HFFc6 (cell line): ENCODE data around the gene KATNBL1. TPM values are rescaled to one million over a fixed set of nuclear protein-coding genes. Genes with fewer than 3 reads are reported as not detected.

Source experiments
- DNase-seq: peaks from one replicate; pipeline ENCODE4 v3.0.0-alpha.2; 2018
- H3K27ac Mint-ChIP-seq: 2 replicates; pipeline ENCODE4 v1.8.0; 2020; ENCODE audit warnings: mild to moderate bottlenecking, mixed read lengths
- H3K27me3 Mint-ChIP-seq: 2 replicates; pipeline ENCODE4 v1.8.0; 2021; ENCODE audit warnings: mild to moderate bottlenecking, moderate library complexity, mixed read lengths; ENCODE audit not compliant: insufficient read depth
- H3K36me3 Mint-ChIP-seq: 2 replicates; pipeline ENCODE4 v1.8.0; 2021; ENCODE audit warnings: low read depth, mixed read lengths
- H3K4me1 Mint-ChIP-seq: 2 replicates; pipeline ENCODE4 v1.8.0; 2020; ENCODE audit warnings: low read depth, mixed read lengths
- H3K4me3 Mint-ChIP-seq: 2 replicates; pipeline ENCODE4 v1.8.0; 2020; ENCODE audit warnings: mild to moderate bottlenecking, moderate library complexity, mixed read lengths
- H3K9me3 Mint-ChIP-seq: 2 replicates; pipeline ENCODE4 v1.8.0; 2020; ENCODE audit warnings: mild to moderate bottlenecking, mixed read lengths
- CTCF ChIP-seq: fragments of 200-600 bp; sonication (generic); IDR thresholded peaks from 2 replicates; pipeline ENCODE4 v1.5.0; 2021; ENCODE audit warnings: antibody characterized with exemption, mild to moderate bottlenecking
- total RNA-seq, 6 experiments: library from RNA; stranded (reverse); fragmentation: NEBNext Ultra II Directional; extraction: Animal tissue kit (Norgen Biotek cat#: 25700); gene quantifications; 2 replicates in 1 of 6; 3 replicates in 5 of 6; pipeline ENCODE4 v1.2.3, GENCODE V29; 2021

KATNBL1 gene
- total RNA-seq, 6 experiments from 2014 or later, result 27.2 to 37.1 (median 29.7) TPM

GRCh38 chr15:34133511-34133910 lies 76.4 kb downstream of the KATNBL1 start:
- no peak for DNase-seq
- H3K36me3 Mint-ChIP-seq, result no peaks in the 10 kb centered on the region

DNA sequence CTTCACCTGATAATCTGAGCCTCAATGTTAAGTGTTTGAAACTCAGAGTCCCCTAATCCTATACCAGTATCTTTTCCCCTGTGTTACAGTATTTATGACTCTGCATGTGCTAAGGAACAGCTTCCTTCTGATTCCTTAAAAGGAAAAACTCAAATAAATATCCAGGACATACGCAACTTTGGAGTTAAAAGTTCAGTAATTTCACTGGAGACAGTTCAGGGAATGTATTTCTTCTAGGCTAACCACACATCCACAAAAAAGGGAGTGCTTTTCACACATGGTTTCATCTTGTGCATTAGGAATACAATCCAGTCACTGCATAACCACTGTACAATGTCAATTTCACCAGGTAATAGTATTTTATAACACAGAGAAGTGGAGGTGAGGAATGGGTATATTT lies 77.0 kb downstream of the KATNBL1 start:
- DNase-seq, result no peak
- Mint-ChIP-seq H3K27ac (no peak overlapping the region), H3K27me3 (no peaks in the 10 kb centered on the region), H3K9me3 (no peaks in the 10 kb centered on the region), H3K4me1 (no peaks in the 10 kb centered on the region), H3K4me3 (no peak overlapping the region), H3K36me3 (no peaks in the 10 kb centered on the region)
- TF ChIP-seq CTCF, result no peak

More at GRCh38 chr15:34133511-34133910, 76.4 kb downstream of the KATNBL1 start:
- TF ChIP-seq CTCF, result no peak
- no peak overlapping the region for H3K4me3 Mint-ChIP-seq
- H3K4me1 Mint-ChIP-seq, result no peaks in the 10 kb centered on the region
- no peaks in the 10 kb centered on the region for H3K27me3 Mint-ChIP-seq
- H3K9me3 Mint-ChIP-seq, result no peaks in the 10 kb centered on the region
- H3K27ac Mint-ChIP-seq, result no peak overlapping the region

- Mint-ChIP-seq H3K4me1 (peaks cover 6% of the 10 kb centered on the region), H3K36me3 (no peaks in the 10 kb centered on the region), H3K4me3 (no peak overlapping the region), H3K9me3 (no peaks in the 10 kb centered on the region), H3K27me3 (no peaks in the 10 kb centered on the region), H3K27ac (no peak overlapping the region)
- no peak for DNase-seq
- TF ChIP-seq CTCF, result no peak
Measured at GRCh38 chr15:34128898-34129297, 81.0 kb downstream of the KATNBL1 start.

DNA sequence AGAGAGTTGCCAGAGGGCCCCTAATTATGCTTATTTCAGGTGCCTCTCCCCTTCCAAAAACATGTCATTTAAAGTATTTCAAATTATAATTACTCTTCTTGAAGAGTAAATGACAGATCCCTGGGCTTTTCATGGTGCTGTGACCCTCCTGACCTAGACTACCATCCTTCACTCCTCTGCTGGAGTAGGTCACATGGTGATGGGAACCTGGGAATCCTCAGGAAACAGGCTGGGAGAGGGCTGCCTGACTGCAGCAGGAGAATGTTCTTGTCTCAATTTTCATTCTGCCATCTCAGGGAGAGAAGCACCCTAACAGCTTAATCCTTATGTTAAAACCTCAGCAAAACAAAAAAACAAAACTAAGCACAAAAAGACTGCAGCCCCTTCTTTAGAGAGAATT lies 83.4 kb downstream of the KATNBL1 start:
- H3K4me3 Mint-ChIP-seq, result no peak overlapping the region
- no peak for TF ChIP-seq CTCF
- peaks cover 28% of the 10 kb centered on the region for H3K4me1 Mint-ChIP-seq
- H3K9me3 Mint-ChIP-seq, result no peaks in the 10 kb centered on the region
- 0 out of 2 replicates have a peak, but pooled peaks cover 4% of the 10 kb centered on the region for H3K36me3 Mint-ChIP-seq
- no peak overlapping the region for H3K27ac Mint-ChIP-seq
- no peak for DNase-seq
- H3K27me3 Mint-ChIP-seq, result peaks cover 1% of the 10 kb centered on the region; the same call in 1 of the 2 replicates

- DNase-seq, result no peak
- H3K9me3 Mint-ChIP-seq, result no peaks in the 10 kb centered on the region
- H3K4me1 Mint-ChIP-seq, result peaks cover 29% of the 10 kb centered on the region
- peaks cover 1% of the 10 kb centered on the region; the same call in 1 of the 2 replicates for H3K27me3 Mint-ChIP-seq
- no peak for TF ChIP-seq CTCF
- H3K27ac Mint-ChIP-seq, result no peak overlapping the region
- no peak overlapping the region for H3K4me3 Mint-ChIP-seq
- H3K36me3 Mint-ChIP-seq, result 0 out of 2 replicates have a peak, but pooled peaks cover 4% of the 10 kb centered on the region
Measured at GRCh38 chr15:34125945-34126344, 84.0 kb downstream of the KATNBL1 start.

DNA sequence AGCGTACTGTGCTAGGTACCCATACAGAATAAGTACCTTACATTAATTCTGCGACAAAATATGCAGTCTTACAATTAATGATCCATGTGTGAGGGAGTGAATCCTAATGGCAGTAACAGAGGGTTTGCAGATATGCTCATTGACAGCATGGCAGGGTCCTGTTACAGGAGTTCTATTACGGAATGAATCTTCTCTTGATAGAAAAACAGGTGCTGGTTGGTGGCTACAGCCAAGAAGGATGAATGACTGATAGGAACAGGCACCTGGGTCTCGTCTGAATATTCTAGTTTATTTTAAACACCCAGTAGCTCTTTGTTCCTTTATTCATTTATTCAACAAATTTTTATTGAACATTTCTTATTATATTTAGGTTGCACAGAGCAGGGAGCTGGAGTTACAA lies 85.2 kb downstream of the KATNBL1 start:
- no peak overlapping the region for H3K27ac Mint-ChIP-seq
- TF ChIP-seq CTCF, result no peak
- no peak overlapping the region for H3K4me3 Mint-ChIP-seq
- peaks cover 39% of the 10 kb centered on the region for H3K4me1 Mint-ChIP-seq
- H3K9me3 Mint-ChIP-seq, result no peaks in the 10 kb centered on the region
- peaks cover 1% of the 10 kb centered on the region; the same call in 1 of the 2 replicates for H3K27me3 Mint-ChIP-seq
- H3K36me3 Mint-ChIP-seq, result 0 out of 2 replicates have a peak, but pooled peaks cover 4% of the 10 kb centered on the region
- DNase-seq, result no peak
